ENCODE data around the gene RBM47.
"Not testable (repeated sequence)": the region's sequence is repeated elsewhere in the genome, so short reads cannot be mapped to it uniquely, and the experiment has no call there.

The RBM47 gene

GRCh38 chr4:40399578-40399977 is 230.1 kb downstream of the RBM47 start:
- no peak for TF ChIP-seq CTCF (IDR thresholded peaks at IDR 0.05; ENCODE audit: low read depth, low read length, missing control alignments)
- H3K27ac ChIP-seq = no peak overlapping the region
- H3K36me3 ChIP-seq (replicated peaks) = no peaks in the 10 kb centered on the region
- DNase-seq = no peak
- in situ Hi-C loops (cut with HindIII; ENCODE audit: low pct_ligation_motif_present, low sequenced_read_pairs) = no loop called here
- no peak overlapping the region for H3K4me3 ChIP-seq (ENCODE audit: low read depth, low read length)
- no peaks in the 10 kb centered on the region for H3K27me3 ChIP-seq (replicated peaks)

GRCh38 chr4:40395908-40396793 is 233.5 kb downstream of the RBM47 start:
- Histone ChIP-seq H3K27ac (no peak overlapping the region), H3K36me3 (replicated peaks) (no peaks in the 10 kb centered on the region), H3K27me3 (replicated peaks) (no peaks in the 10 kb centered on the region), H3K4me3 (ENCODE audit: low read depth, low read length) (no peak overlapping the region)
- TF ChIP-seq CTCF (IDR thresholded peaks at IDR 0.05; ENCODE audit: low read depth, low read length, missing control alignments) = no peak
- no peak for DNase-seq
- in situ Hi-C loops (cut with HindIII; ENCODE audit: low pct_ligation_motif_present, low sequenced_read_pairs) = no loop called here

- Histone ChIP-seq H3K27me3 (replicated peaks) (no peaks in the 10 kb centered on the region), H3K27ac (no peak overlapping the region), H3K4me3 (ENCODE audit: low read depth, low read length) (no peak overlapping the region), H3K36me3 (replicated peaks) (no peaks in the 10 kb centered on the region)
- in situ Hi-C loops (cut with HindIII; ENCODE audit: low pct_ligation_motif_present, low sequenced_read_pairs) = no loop called here
- DNase-seq = no peak
- no peak for TF ChIP-seq CTCF (IDR thresholded peaks at IDR 0.05; ENCODE audit: low read depth, low read length, missing control alignments)
Observed at GRCh38 chr4:40395166-40395900, 234.3 kb downstream of the RBM47 start.

- Histone ChIP-seq H3K27me3 (replicated peaks) (no peaks in the 10 kb centered on the region), H3K27ac (no peak overlapping the region), H3K36me3 (replicated peaks) (no peaks in the 10 kb centered on the region), H3K4me3 (ENCODE audit: low read depth, low read length) (no peak overlapping the region)
- no peak for TF ChIP-seq CTCF (IDR thresholded peaks at IDR 0.05; ENCODE audit: low read depth, low read length, missing control alignments)
- no peak for DNase-seq
- in situ Hi-C loops (cut with HindIII; ENCODE audit: low pct_ligation_motif_present, low sequenced_read_pairs) = no loop called here
Observed at GRCh38 chr4:40394236-40394635, 235.4 kb downstream of the RBM47 start.

- in situ Hi-C loops (cut with HindIII; ENCODE audit: low pct_ligation_motif_present, low sequenced_read_pairs); H3K27me3 ChIP-seq (replicated peaks); H3K4me3 ChIP-seq (ENCODE audit: low read depth, low read length); DNase-seq; H3K36me3 ChIP-seq (replicated peaks); H3K27ac ChIP-seq: not testable (repeated sequence)
Observed at GRCh38 chr4:40392241-40392640, 237.4 kb downstream of the RBM47 start.

- DNase-seq = no peak
- TF ChIP-seq CTCF (IDR thresholded peaks at IDR 0.05; ENCODE audit: low read depth, low read length, missing control alignments) = no peak
- in situ Hi-C loops (cut with HindIII; ENCODE audit: low pct_ligation_motif_present, low sequenced_read_pairs) = no loop called here
- no peak overlapping the region for H3K4me3 ChIP-seq (ENCODE audit: low read depth, low read length)
- no peaks in the 10 kb centered on the region for H3K27me3 ChIP-seq (replicated peaks)
- no peak overlapping the region for H3K27ac ChIP-seq
- no peaks in the 10 kb centered on the region for H3K36me3 ChIP-seq (replicated peaks)
Observed at GRCh38 chr4:40389986-40390385, 239.7 kb downstream of the RBM47 start.
